Left lobe of liver (tissue), 2 donors: Measurements from ENCODE around the gene ZNF618. TPM values are rescaled to one million over a fixed set of nuclear protein-coding genes. Genes with fewer than 3 reads are reported as not detected.
A peak's percentile ranks its signal among the peaks of the same experiment; 100 is the strongest.
"Not testable (repeated sequence)": the region's sequence is repeated elsewhere in the genome, so short reads cannot be mapped to it uniquely, and the experiment has no call there.

Experiments used
- ATAC-seq: fragments of 200-7000 bp; cut with Tn5 transposase; one replicate; pipeline ENCODE4 v1.9.1; 2020; ENCODE audit warnings: mild to moderate bottlenecking, moderate library complexity
- DNase-seq: peaks from one replicate; pipeline ENCODE4 v3.0.0-alpha.2; 2020; ENCODE audit warnings: low spot score
- total RNA-seq: library from RNA; stranded (reverse); gene quantifications from one replicate; pipeline ENCODE4 v1.2.1, GENCODE V29; 2021
- donor health status: DM: no; HTN: no; CAD: no; lungs with moderate emphysema.
- donor health status: DM: no; HTN: yes; CAD: no.

The ZNF618 gene
- total RNA-seq, 1 donor from 2014 or later, result 5.7 TPM

DNA sequence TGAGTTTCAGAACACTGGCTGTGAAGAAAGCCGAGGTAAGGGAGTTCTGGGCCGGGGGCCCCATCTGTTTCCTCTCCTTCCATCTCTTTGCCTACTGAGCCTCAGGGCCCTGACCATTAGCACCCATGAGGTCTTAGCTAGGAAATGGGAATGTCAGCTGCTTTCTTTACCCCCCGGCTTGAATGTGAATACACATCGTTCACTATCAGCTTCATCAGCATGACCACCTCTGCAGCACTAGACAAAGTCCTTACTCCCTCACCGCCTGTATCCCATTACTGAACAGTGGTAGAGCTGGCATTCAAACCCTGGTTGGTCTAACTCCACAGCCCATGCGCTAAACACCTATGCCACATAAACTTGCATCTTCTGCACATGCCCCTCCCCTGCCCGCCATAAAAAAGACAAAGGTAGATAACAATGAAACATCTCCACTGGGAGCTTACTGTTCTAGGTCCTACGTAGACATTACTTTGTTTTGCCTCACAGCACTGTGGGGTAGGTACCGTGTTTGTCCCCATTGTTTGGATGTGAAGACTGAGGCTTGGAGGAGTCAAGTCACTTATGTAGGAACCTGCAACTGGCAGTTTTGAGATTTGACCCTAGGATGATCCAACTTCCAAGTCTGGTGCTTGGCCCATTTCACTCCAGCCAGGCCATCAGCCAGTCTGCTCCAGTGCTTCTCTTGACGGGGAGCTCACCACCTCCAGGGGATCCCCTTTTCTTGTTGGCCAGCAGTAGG lies 108.7 kb downstream of the ZNF618 start:
- no peak for ATAC-seq

DNA sequence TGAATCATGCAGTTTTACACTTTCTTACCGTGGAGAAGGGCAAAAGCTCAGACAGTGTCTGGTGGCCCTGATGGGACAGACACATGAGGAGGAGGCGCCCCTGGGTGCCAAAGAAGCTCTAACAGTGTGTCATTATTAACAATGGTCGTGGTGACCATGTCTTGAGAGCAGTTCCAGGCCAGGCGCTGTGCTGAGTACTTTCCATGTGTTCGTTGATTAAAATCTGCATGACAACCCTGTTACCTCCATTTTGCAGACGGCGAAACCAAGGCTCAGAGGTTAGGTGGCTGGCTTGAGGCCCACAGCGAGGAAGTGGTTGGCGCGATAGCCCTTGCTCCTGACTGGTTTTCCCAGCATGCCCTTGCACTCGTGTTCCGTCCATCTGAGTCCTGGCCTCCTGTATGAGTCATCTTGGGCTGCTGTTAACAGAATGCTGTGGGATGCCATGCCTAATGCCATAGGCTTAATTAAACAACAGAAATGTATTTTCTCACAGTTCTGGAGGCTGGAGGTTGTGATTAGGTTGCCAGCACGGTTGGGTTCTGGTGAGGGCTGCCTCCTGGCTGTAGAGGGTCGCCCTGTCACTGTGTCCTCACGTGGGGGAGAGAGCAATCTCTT lies 110.0 kb downstream of the ZNF618 start:
- ATAC-seq (no peak), DNase-seq (no peak)

More for the DNA sequence above, 108.7 kb downstream of the ZNF618 start:
- no peak for DNase-seq

DNA sequence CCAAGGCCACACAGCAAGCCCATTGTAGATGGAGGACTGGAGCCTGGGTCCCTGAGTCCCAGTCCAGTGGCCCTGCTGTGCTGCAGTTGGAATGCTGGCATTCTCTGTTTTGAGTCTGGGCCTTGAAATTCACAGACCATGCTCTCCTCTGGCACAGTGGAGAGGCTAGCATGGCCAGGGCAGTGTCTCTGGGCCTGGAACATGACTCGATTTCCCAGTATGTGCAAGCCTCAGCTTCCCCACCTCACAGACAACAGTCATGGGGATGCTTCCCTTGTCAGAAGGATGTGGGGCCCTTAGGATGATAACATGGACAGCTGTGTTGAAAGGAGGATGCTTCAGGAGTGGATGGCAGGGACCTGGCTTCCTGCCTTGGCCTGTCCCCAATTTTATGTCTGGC lies 110.8 kb downstream of the ZNF618 start:
- DNase-seq (no peak), ATAC-seq (no peak)

DNA sequence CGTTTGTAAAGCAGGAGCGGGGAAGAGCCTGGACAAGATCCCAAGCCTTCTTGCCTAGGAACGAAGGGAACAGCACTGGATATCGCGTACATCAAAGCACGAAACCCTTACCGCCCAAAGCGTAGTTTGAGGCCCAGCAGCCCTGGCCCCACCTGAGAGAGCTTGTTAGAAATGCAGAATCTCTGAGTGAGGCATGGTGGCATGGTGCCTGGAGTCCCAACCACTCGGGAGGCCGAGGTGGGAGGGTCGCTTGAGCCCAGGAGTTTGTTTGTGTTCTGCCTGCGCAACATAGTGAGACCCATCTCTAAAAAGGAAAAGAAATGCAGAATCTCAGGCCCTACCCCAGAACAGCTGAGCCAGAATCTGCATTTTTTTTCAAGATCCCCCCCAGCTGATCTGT lies 111.4 kb downstream of the ZNF618 start:
- DNase-seq (no peak), ATAC-seq (no peak)

DNA sequence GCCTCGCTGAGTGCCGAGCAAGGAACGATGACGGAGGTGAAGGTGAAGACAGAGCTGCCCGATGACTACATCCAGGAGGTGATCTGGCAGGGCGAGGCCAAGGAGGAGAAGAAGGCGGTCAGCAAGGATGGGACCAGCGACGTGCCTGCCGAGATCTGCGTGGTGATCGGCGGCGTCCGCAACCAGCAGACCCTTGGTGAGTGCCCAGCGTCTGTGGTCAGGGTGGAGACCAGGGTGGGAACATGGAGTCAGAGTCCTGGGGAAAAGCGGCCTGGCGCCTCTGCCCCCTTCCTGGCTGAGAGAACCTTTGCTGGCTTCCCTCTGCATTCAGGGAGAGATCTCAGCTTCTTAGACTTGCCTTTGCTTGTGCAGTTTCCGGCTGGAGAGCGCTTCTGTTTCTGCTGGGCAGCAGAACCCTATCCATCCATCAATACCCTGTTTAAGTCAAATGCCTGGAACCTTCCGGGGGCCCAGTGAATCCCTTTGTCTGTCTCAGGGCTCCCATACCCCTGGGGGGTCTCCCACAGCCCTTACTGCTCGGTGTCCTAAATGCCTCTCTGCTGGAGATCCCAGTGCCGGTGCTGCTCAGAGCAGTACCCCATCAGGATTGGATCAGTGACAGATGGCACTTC lies 112.4 kb downstream of the ZNF618 start:
- ATAC-seq (no peak), DNase-seq (no peak)

DNA sequence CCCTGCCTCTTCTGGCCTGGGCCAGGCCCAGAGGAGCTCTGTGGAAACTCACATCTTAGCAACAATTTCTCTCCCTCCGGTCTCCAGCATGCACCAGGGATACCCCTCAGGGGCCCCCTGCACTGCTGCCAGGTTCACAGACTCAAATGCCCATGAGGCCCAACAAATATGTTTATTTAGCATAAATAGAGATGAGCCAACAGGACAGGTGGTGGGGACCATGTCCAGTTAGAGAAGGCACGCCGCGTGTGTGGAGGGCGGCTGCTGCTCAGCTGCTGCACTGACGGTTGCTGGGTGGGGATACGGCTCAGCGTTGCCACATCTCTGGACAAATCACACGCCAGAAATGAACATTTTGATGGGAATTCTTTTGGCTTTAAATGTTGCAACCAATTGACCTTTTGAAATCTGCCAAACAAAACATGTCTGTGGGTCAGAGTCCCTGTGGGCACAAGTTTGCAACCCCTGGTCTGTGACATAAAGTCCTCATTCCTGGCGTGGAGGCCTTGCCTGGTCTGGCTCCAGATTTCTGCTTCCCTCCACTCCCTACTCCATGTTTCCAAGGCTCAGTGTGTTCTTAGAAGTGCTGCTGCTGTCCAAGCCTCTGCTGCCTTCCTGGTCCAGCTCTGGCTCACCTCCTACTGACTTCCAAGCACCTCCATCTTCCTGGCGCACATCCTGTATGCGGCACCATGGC lies 113.1 kb downstream of the ZNF618 start:
- peak; percentile 90 for DNase-seq
- ATAC-seq, result peak; percentile 64

DNA sequence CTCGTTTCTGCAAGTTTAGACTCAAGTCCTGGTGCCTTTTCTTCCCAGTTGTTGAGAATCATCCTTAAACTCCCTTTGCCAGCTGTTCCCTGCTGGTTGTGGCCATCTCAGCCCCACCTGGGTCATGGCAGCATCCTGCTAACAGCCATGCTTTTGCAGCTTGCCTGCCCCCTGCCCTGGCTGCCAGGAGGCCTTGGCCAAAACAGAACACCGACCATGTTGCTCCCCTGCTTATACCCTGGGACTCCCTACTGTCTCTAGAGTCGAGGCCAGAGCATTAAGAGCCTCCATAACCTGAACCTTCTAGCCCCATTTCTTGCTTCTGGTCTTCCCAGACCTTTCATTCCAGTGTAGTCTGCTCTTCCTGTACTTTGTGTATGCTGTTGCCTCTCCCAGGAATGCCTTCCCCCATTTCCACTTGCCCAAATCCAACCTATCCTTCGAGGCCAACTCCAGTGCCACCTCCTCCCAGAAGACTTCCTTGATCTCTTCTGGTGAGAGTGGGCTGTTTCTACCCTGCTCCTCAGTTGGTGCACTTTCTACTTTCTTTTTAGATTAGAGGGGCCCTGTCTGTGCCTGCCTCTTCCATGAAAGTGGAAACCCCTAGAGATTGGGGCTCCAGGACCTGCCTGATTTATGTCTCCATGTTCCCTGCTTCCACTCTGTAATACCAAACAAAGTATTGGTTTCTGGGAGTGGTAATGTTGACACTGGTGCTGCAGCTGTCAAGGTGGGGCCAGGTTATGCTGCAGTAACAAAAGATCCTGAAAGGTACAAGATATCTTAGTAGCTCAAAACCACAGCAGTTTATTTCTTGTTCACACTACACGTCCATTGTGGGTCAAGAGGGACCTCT lies 113.8 kb downstream of the ZNF618 start:
- no peak for DNase-seq
- ATAC-seq, result no peak

DNA sequence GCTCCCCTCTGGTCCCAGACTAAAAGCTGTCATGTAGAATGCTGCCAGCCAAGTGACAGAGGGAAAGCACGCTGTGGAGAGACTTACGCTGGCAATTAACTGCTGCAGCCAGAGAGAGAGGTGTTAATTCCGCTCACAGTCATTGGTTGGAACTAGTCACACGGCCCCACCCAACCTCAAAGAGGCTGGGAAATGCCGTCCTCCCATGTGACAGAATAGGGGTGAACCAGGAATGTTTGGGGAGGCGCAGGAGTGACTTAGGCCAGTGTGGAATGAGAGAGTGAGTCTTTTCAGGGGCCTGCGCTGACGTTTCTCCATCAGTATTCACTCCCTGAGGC lies 114.4 kb downstream of the ZNF618 start:
- no peak for ATAC-seq

DNA sequence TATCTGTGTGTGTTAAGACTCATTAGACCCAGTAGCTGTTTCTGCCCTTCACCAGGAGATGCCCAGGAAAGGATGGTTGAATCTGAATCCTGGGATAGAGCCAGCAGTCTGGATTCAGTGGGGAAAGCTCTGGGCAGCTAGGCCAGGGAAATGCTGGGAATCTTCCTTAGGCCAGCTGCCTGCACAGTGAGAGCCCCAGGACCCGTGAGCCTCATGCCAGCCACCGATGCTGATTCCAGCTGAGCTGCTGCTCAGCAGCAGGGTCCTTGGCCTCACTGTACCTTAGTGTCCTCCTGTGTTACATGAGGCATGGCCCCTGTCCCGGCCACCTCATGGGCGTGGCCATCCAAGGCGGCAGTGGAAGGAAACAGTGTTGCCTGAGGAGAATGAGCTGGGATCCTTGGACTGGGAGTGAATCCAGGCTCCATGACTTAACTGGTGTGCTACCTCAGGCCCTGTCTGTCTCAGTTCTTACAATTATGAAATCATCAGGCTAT lies 114.9 kb downstream of the ZNF618 start:
- DNase-seq (no peak), ATAC-seq (no peak)

More for the DNA sequence above, 114.4 kb downstream of the ZNF618 start:
- no peak for DNase-seq

DNA sequence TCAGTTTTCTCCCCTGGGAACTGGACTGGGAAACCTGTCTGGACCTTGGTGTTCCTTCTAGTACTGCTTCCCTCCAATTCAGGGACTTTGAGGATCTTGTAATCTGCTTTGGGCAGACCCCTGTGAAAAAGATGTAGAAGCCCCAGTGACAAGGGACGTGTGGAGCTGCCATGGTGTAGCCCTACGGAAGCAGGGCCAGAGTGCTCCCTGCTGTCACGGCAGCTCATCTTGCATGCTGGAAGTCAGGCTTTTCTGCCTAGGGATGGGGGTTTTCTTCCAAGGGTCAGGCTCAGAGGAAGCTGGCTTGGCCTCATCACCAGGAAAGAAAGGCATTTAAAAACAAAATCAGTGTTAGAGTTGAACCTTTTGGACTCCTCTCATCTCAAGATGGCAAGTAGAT lies 115.6 kb downstream of the ZNF618 start:
- no peak for DNase-seq
- ATAC-seq, result no peak

DNA sequence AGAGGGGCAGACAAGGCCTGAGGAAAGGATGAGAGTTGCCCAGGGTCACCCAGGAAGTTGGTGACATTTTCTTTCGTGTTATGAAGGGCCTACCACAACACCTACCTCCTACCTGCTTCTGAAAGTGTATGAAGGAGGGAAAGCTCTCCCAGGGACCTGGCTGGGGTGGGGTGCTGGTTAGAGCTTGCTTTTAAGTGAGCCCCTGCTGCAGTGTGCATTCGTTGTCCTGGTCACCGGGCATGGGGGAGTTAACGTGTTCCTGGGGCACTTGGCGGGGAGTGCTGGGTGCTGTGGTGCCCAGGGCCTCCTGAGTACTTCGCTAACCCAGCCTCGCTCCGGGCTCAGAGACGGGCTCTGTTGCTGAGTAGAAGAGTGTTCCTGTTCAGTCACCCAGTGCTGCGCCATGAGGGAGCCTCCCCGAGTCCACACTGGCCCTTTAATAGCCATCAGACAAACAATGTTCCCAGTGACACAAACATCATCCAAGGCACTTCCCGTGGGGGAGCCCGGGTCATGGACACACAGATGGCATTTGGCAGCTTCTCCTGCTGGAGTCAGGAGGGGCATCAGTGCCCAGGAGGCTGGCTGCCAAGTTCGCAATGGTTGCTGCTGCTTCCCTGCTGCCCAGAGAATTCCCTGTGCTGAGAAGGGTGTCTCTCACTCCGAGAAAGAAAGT lies 116.3 kb downstream of the ZNF618 start:
- ATAC-seq (peak; percentile 64), DNase-seq (peak; percentile 97)

DNA sequence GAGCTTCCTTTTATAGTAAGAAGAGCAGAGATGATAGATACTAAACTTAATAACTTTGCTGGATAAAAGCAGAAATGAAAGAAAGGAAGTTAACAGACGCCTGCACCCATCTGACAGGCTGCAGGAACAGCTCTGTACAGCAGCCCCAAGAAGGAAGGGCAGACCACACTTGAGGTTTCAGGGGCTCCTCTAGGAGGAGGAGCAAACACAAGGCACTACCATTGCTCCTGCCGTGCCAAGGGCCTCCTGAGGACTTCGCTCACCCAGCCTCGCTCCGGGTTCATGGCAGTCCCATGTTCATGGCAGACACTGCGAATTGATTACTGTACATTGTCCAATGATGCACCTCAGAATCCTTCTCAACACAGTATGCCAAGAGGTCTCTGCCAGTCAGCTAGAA lies 116.9 kb downstream of the ZNF618 start:
- ATAC-seq (peak; percentile 1), DNase-seq (no peak)

DNA sequence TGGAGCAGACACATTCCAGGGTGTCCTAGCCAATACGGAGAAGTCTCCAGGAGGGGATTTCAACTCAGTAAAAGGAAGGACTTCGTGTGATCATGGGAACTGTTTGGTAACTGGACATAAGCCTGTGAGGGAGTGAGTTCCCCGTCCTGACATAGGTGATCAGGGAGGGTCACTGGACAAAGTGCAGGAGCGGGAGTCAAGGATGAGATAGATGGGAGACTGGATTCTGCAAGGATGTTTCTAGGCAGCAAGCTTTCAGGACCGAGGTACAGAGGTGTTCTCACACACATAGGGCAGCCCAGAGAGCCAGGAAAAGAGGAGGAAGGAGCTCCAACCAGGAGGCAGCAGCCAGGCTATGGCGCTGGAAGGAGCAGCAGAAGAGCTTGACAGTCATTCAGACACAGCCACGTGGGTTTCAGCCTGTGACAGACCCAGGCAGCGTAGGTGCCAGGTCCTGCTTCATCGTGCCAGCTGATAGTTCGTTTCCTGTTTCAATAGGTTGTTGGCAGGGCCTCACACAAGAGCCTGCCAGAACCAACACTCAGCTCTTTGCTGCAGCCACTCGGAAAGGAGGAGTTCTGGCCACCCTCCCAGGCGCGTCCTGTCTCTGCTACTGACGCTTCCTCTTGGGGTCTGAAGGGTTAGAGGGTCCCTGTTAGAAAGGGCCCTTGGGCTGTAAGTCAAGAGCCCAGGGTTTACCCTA lies 117.9 kb downstream of the ZNF618 start:
- DNase-seq (peak; percentile 97), ATAC-seq (peak; percentile 61)

DNA sequence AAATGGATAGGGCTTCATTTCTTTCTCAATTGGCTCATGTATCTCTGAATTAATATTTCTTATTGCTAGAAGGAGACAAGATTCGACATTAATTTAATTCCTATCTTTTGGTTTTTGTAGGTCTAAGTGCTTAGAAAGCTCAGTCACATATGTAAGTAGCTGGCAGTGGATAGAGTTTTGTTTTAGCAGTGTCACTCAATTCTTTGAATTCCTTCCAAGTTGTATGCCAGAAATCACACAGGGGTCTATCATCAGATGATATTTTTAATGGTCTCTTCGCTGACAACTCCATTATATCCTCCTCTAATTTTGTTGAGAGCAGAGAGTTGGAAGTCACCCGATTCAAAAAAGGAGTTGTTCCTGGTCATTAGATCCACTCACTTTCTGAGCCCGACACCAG lies 119.3 kb downstream of the ZNF618 start:
- DNase-seq, result no peak
- ATAC-seq, result no peak

DNA sequence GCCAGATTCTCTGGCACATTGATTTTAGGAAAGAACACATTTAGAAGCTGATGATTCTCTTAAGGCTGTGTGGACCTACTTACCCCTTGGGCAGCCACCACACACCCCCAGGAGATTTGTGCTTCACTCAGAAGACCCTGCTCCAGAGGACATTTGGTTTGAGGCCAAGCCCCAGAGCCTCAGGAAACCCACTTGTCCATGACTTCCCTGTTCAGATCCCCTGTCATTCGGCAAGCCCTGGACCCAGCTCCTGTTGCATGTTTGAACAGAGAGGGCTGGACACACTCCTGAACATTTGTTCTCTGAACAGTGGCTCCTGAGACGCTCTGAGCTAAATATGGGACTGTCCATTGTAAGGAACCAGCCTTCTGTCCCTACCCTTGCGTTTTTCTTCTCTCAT lies 119.9 kb downstream of the ZNF618 start:
- no peak for ATAC-seq
- DNase-seq, result peak; percentile 45

DNA sequence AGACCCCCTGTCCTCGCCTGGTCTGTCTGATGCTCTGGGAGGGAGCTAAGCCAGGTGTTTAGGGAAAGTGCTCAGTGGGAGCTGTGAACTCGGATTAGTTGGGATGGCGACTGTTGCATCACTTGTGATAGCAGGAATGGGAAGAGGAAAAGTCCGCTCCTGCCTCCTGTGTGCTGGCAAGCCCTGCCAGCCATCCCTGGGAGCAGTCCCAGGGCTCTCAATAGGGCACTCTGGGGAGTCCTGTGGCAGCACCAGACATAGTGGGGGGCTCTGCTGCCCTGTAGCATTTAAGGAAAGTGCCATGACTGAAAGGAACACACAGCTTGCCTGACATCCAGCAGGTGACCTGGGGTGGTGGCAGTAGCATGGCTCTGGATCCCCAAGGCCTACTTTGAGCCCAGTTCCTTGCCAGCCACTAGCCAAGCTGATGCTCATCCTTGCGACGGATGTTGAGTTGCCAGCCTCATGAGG lies 120.5 kb downstream of the ZNF618 start:
- ATAC-seq (peak; percentile 27), DNase-seq (peak; percentile 57)

DNA sequence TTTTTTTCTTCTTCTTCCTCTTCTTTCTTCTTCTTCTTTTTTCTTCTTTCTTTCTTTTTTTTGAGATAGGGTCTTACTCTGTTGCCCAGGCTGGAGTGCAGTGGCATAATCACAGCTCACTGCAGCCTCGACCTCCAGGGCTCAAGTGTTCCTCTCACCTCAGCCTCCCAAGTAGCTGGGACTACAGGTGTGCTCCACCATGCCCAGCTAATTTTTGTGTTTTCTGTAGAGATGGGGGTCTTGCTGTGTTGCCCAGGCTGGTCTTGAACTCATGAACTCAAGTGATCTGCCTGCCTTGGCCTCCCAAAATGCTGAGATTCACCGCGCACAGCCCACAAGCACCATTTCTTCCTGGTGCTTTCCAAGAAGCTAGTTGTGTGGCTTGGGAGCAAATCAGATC lies 121.0 kb downstream of the ZNF618 start:
- peak; percentile 30 for DNase-seq
- ATAC-seq, result not testable (repeated sequence)

DNA sequence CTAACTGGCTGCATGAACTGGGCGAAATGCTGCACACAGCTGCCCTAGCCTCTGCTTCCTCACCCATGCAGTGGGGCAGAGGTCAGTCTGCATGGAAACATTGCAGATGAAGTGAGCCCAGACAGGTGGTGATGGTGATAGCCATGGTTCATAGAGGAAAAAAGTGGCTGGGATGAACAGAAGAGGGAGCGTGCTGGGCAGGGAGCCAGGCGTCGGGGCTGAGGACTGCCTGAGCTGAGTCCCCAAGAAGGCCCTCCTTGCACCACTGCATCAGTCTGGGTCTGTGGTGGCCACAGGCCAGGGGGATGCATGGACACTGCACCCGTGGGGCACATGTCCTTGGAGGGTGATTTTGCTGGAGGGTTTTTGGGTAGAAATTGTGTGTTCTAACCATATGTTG lies 121.5 kb downstream of the ZNF618 start:
- ATAC-seq, result no peak

DNA sequence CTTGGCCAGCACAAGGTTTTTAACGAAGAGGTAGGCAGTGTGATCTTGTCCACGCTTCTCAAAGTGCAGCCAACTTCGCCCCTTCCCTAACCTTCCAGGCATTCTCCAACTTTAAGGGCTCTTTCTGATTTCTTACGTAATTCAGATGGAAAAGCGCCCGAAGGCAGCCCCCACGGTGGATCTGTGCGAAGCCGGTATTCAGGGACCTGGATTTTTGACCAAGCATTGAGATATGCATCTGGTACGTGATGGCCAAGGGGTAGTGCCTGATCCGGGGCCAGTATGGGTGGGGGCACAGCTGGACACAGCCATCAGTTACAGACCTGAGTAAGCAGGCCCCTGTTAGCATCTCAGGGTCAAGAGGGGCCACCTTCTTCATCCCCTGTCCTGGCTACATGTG lies 122.0 kb downstream of the ZNF618 start:
- ATAC-seq (no peak), DNase-seq (no peak)

More for the DNA sequence above, 121.5 kb downstream of the ZNF618 start:
- peak; percentile 44 for DNase-seq
